ENCODE results near the gene MACF1.

The MACF1 gene

DNA sequence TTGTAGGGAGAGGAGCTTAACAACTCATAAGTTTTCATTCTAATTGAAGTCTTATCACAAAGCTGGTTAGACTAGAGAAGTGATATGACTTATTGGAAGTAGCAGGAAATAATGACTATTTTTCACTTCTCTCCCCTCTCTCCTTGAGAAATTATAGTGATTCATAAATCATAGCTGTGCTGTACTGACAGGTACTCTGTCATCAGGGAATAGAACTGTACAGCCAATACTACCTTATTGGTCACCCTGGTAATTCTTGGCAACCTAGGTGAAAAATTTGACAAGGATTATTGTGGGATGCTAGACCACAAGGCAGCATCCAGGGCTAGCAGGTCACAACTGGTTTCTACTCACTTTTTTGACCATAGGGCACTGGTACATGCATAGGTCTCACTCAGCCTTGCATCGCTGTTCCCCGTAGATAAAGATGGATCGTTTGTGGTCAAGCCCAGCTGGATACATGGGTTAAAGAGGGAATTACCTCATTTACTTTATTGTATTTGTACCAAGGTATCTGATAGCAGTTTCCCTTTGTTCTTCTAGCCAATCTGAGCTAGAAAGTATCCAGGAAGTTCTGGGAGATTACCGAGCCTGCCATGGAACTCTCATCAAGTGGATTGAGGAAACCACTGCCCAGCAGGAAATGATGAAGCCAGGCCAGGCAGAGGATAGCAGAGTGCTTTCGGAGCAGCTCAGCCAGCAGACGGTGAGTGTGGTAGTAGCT, 113.6 kb downstream of the MACF1 start:
- FAIRE-seq, result no peak

DNA sequence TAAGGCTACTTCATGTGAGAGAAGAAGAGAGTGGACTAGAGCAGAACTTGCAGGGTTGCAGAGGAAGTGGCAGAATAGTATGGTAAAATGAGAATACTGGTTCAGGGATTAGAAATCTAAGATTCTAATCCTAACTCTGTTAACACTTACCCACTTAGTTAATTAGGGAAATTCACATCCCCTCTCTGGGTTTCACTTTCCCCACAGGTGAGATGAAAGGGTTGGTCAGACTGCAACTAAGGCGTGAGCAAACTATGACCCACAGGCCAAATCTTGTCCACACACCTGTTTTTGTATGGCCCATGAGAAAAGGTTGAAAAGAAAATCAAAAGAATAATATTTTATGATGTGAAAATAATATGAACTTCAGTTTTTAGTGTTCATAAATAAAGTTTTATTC, 117.5 kb downstream of the MACF1 start:
- no peak for FAIRE-seq

GRCh38 chr1:39322431-39322830, 117.9 kb downstream of the MACF1 start:
- FAIRE-seq, result no peak

DNA sequence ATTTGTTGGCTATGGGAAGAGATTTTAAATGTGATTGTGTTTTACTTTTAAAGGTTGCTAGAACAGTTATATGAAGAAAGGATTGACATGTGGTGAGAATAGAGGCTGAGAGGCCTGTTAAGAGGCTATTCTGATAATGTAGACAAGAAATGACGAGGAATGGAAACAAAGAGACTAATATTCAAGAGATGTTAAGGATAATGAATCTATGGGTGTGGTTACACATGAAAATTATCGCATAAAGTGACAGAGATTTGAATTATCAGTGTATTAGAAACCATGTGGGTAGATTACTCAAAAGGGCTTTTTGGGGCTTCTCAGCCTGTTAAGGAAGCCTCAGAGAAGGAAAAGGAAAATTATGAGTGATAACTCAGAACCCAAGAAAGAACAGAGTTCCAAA, 120.4 kb downstream of the MACF1 start:
- no peak for FAIRE-seq

DNA sequence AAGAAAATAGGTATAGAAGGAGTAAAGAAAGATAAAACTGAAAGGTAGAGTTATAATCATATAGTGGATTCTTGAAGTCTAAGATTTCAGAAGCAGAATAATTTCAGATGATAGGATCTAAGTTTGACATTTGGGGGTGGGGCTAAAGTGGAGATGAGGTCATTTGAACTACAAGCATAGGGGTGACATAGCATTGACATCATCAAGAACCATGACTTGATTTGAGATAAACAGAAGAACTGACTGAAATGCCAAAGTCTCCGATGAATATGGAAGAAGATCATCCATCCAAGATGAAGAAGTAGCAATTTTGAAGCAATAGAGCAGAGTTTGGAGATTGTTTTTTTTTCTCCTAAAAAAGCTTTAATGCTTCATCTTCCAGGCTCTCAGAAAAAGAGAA, 122.3 kb downstream of the MACF1 start:
- FAIRE-seq, result no peak

GRCh38 chr1:39328095-39328494, 123.6 kb downstream of the MACF1 start:
- FAIRE-seq, result no peak

GRCh38 chr1:39328586-39329121, 124.2 kb downstream of the MACF1 start:
- no peak for FAIRE-seq

GRCh38 chr1:39331647-39332046, 127.2 kb downstream of the MACF1 start:
- no peak for FAIRE-seq

GRCh38 chr1:39332291-39332690, 127.8 kb downstream of the MACF1 start:
- FAIRE-seq, result no peak

- no peak for FAIRE-seq
Observed at GRCh38 chr1:39332828-39333227, 128.3 kb downstream of the MACF1 start.

- FAIRE-seq, result no peak
Observed at GRCh38 chr1:39333296-39333695, 128.8 kb downstream of the MACF1 start.

DNA sequence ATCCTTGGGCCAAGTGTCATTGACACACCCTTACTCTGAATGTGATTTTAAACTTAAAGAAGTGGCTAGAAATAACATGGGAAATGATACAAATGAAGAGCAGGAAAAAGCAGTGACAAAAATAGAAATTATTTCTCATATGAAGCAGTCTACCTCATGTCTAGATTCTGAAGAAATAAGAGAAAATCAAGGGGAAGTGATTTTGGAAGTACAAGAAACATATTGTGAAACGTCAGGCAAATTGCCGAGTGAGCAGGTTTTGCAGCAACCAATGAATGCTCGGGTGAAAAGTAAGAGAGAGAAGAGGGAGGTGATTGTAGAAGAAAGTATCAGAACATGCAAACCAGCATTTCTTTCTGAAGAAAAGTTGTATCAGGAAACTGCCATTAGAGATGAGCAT, 130.7 kb downstream of the MACF1 start:
- no peak for FAIRE-seq

GRCh38 chr1:39337067-39337466, 132.6 kb downstream of the MACF1 start:
- FAIRE-seq, result no peak

DNA sequence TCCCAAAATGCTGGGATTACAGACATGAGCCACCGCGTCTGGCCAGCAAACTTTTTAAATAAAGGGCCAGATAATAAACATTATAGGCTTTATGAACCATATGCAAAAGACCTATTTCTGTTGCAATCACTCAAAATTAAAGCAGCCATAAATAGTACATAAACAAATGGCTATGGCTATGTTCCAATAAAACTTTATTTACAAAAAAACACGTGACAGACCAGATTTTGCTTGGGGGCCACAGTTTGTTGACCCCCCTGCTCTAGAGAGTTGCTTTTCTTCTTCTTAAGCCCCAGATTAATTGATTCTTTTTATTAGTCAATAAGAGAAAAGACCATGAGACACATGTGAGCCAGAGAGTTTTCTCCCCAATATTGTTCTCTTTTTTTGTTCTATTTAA, 138.3 kb downstream of the MACF1 start:
- no peak for FAIRE-seq

GRCh38 chr1:39344394-39345154, 140.1 kb downstream of the MACF1 start:
- FAIRE-seq, result no peak

DNA sequence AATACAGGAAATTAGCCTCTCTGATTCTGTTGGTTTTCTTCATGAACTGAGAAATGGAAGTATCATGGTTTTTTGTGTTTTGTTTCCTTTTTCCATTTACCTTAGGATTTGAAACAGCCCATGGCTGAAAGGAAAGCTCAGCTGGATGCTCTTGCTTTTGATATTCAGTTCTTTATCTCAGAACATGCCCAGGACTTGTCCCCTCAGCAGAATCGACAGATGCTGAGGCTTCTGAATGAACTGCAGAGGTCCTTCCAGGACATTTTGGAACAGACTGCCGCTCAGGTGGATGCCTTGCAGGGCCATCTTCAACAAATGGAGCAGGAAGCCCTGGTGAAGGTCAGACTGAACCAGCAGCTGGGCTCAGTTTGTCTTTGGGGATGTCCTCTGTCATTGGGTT, 142.4 kb downstream of the MACF1 start:
- no peak for FAIRE-seq

DNA sequence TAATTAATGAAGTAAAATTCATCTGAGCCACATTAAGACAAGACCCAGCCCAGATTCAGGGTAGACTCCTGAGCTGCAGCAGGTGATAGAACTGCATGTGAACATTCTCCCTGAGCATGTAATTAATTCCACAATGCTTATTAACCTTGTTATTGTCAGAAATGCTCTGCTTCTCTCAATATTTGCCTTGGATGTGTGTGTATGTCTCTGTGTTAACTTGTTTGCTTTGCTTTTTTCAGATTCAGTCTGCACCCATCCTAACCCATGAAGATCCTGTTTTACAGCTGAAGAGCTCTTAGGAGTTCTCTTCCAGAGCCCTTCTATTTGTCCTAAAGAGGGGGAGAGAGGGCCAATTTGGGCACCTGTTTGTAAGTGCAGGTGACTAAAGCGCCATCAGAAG, 143.8 kb downstream of the MACF1 start:
- no peak for FAIRE-seq

DNA sequence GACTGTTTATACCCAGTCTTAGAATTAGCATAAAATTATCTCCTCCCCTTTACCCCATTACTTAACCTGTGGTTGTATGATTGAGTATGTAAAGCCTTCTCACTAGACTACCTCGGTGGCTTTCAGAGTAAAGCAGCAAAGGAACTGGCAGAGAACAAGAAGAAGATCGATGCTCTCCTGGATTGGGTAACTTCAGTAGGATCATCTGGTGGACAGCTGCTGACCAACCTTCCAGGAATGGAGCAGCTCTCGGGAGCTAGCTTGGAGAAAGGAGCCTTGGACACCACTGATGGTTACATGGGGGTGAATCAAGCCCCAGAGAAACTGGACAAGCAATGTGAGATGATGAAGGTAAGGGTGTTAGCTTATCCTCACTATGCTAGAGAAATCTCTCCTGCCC, 148.4 kb downstream of the MACF1 start:
- FAIRE-seq, result no peak

DNA sequence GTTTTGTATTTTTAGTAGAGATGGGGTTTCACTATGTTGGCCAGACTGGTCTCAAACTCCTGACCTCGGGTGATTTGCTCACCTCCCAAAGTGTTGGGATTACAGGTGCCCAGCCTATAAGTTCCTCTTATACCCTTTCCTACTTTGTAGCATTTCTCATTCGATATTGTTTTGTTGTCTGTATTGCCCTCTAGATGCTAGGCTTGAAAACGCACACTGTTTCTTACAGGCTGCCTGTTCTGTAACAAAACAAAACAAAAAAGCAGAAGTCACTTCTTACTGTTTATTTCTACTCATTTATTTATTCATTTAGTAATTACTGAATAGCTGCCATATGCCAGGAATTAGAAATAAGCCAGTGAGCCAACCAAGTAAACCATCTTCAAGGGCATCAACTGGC, 150.1 kb downstream of the MACF1 start:
- FAIRE-seq, result no peak

GRCh38 chr1:39358491-39358890, 154.0 kb downstream of the MACF1 start:
- no peak for FAIRE-seq

- FAIRE-seq, result no peak
Observed at GRCh38 chr1:39359028-39359570, 154.6 kb downstream of the MACF1 start.

GRCh38 chr1:39360731-39361130, 156.2 kb downstream of the MACF1 start:
- no peak for FAIRE-seq

DNA sequence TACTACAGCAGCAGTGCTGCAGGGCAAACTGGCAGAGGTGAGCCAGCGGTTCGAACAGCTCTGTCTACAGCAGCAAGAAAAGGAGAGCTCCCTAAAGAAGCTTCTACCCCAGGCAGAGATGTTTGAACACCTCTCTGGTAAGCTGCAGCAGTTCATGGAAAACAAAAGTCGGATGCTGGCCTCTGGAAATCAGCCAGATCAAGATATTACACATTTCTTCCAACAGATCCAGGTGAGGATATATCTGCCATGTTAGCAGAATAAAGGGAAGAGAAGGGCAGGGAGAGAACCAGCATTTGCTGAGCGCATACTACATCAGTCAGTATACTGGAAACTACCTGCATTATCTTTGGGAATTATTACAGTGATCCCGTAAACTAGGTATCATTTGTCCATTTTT, 157.0 kb downstream of the MACF1 start:
- FAIRE-seq, result no peak

DNA sequence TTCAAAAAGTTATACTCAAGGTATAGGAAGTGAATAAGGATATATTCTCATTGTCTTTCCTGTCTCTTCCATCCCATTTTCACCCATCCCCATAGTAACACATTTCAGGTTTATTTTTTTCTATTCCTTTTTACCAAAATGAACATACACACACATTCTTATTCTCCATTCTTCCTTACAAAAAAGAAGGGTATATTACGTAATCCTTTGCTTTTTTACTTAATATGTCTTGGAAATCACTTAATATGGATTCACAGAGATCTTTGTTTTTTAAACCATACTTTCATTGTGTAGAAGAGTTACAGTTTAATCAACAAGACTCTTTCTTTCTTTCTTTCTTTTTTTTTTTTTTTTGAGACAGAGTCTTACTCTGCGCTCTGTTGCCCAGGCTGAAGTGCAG, 158.8 kb downstream of the MACF1 start:
- no peak for FAIRE-seq
